ENCODE measurements around the gene SMARCD3.

The SMARCD3 gene

GRCh38 chr7:151246851-151247580 is 1.5 kb downstream of the SMARCD3 start:
- peak; percentile 64 for DNase-seq

- DNase-seq, result no peak
Measured at GRCh38 chr7:151246102-151246850, 2.2 kb downstream of the SMARCD3 start.

- DNase-seq, result peak; percentile 83
Measured at GRCh38 chr7:151245360-151246101, 3.0 kb downstream of the SMARCD3 start.

GRCh38 chr7:151244841-151245346 is 3.6 kb downstream of the SMARCD3 start:
- DNase-seq, result no peak

GRCh38 chr7:151244196-151244840 is 4.2 kb downstream of the SMARCD3 start:
- peak; percentile 83 for DNase-seq

GRCh38 chr7:151243408-151244195 is 4.9 kb downstream of the SMARCD3 start:
- DNase-seq, result peak; percentile 69

- no peak for DNase-seq
Measured at GRCh38 chr7:151243045-151243349, 5.5 kb downstream of the SMARCD3 start.

- no peak for DNase-seq
Measured at GRCh38 chr7:151242159-151243044, 6.1 kb downstream of the SMARCD3 start.

GRCh38 chr7:151241755-151242096 is 6.8 kb downstream of the SMARCD3 start:
- no peak for DNase-seq

- no peak for DNase-seq
Measured at GRCh38 chr7:151240942-151241754, 7.3 kb downstream of the SMARCD3 start.

GRCh38 chr7:151240536-151240935 is 8.0 kb downstream of the SMARCD3 start:
- no peak for DNase-seq

GRCh38 chr7:151239837-151240459 is 8.5 kb downstream of the SMARCD3 start:
- DNase-seq, result no peak

GRCh38 chr7:151238924-151239836 is 9.3 kb downstream of the SMARCD3 start:
- DNase-seq, result no peak

- no peak for DNase-seq
Measured at GRCh38 chr7:151238190-151238810, 10.2 kb downstream of the SMARCD3 start.

- DNase-seq, result no peak
Measured at GRCh38 chr7:151237244-151238189, 11.0 kb downstream of the SMARCD3 start.

- no peak for DNase-seq
Measured at GRCh38 chr7:151236406-151236805, 12.1 kb downstream of the SMARCD3 start.

All from activated CD8-positive, alpha-beta memory T cell treated with anti-CD3 and anti-CD28 coated beads for 24 hours (primary cell).